HG03571 (cell line): ENCODE measurements around the gene SLC35G4.
"Not testable (repeated sequence)": the region's sequence is repeated elsewhere in the genome, so short reads cannot be mapped to it uniquely, and the experiment has no call there.

Source experiments
- ATAC-seq: cut with Tn5 transposase; IDR thresholded peaks from one replicate; pipeline ENCODE4 v1.9.1; 2021; ENCODE audit not compliant: unreplicated experiment

SLC35G4 gene

DNA sequence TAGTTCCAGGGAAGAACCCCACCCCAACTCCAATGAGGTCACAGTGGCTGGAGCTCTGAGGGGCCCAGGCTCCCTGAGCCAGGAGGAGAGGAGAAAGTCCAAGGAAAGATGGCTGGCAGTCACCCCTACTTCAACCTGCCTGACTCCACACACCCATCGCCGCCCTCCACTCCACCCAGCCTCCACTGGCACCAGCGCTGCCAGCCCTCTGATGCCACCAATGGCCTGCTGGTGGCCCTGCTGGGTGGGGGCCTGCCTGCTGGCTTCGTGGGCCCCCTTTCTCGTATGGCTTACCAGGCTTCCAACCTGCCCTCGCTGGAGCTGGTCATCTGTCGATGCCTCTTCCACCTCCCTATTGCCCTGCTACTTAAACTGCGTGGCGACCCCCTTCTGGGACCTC, at the start of gene SLC35G4:
TSS of gene SLC35G4 (plus strand) at position 109 of the 400 bp plus-strand sequence. CDS start at position 109, 0 bp downstream.
- not testable (repeated sequence) for ATAC-seq

DNA sequence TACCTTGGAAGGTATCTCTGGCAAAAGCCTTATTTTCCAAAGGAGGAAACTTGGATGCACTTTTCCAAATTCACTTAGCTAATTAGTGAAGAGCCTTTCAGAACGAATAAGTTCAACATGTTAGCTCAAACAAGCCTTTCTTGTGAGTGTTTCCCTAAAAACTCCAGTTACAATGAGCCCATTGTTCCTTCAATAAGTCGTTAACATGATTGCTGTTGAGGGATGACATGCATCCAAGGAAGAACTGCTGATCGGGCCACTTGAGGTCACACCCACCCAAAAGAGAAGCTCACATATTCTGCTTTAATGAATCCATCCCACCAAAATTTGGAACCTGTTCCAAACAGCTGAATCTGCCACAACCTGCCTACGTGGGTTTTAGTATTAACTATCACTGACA, 48.1 kb upstream of the SLC35G4 start:
- no peak for ATAC-seq

DNA sequence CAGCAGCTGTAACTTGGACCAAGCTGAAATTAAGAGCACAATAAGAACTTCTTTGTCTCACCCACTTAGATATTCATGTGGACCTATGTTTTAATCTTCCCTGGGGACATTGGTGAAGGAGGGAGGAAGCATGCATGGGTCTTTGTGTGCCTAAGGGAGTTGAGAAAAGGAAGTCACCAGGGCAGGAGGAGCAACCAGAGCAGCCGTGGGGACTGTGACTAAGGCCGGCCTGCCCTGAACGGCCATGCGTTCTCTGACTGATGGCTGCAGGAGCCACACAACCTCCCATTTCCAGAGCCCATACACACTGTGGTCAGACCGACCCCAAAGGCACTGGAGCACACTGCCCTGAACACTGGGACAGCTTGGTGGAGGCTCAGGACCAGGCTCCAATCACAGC, 43.7 kb upstream of the SLC35G4 start:
- no peak for ATAC-seq

DNA sequence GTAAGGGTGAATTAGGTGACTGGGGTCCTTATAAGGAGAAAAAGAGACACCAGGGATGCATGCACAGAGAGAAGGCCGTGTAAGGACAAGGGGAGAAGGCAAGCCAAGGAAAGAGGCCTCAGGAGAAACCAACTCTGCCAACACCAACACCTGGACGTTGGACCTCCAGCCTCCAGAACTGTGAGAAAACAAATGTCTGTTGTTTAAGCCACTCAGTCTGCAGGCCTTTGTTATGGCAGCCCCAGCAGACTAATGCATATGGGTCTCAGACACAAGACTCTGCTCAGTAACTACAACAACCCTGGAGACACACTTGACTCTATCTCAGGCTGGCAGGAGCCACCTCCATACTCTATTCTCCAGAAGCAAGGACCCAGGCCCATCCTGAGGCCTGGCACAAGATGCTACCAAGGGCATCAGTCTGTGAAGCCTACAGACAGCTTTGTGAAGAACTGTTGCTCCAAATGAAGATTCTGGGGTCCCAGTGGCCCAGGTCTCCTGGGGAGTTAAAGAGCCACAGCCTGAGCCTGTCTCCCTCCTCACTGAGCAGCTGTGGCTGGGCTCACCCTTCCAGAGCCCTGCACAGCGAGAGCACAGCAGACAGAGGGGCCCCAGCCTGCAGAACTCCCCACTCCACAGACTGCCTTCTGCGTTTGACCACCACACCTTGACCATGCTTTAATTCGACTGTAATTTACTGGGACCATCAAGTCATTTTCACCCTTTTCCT, 43.0 kb upstream of the SLC35G4 start:
- no peak for ATAC-seq

DNA sequence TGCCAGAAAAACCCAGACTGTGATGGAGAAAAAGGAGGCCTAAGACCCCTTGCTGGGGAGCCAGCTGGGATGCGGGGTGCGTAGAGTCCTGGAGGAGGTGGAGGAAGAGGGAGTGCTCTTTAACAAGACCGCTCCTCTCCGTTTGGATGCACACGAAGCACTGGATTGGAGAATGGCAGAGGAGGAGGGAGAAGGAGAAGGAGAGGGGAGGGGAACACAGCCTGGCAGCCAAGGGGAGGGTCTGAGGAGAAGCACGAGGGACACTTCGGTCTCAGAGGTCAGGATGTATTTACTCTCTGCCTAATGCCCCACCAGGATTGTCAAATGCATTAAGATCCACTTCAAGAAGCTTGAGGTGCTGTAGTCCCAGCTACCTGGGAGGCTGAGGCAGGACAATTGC, 42.0 kb upstream of the SLC35G4 start:
- no peak for ATAC-seq

DNA sequence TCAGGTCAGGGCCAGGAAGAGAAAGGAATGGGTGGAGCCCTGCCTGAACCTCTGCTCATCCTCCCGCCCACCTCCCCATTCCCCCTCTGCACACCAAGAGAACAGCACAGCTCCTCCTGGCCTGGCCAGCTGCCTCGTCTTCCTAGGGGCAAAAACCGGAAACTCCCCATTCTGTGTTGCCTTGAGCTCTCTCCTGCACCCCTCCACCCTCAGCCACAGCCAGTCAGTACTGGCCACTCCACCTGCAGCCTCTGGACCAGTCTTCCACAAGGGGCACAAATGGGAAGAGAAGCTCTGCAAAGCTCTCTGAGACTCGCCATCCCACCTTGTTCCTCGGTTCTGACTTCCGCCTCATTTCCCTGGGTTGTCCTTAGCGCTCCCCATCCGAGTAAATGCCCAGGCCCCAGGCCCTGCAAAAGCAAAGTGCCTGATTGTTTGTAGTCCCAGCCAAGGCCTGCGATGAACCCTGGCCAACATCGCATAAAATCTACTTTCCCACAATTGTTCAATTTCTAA, 39.3 kb upstream of the SLC35G4 start:
- ATAC-seq: no peak

DNA sequence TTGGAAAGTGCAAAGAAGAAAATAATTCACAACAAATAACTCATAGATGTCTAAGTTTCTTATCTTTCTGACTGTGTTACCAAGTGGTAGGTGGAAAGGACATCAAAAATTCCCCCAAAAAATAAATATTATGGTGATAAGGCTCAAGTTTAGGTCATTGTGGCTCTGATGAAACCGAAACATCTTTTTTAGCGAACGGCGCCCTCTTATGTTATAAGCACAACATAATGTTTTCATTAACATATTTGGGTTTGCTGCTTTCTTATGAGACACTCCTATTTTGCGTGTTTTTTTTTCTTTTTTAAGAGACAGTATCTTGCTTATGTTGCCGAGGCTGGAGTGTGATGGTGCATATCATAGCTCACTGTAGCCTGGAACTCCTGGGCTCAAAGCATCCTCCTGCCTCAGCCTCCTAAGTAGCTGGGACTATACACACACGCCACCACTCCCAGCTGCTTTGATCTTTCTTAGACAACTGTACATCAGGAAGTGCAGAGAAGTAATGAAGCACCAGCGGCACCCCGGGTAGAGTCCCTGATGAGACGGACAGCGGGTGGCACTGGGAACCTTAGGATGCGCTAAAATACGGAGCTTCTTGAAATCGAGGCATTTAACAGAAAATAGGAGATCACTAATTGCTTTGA, 38.5 kb upstream of the SLC35G4 start:
- no peak for ATAC-seq

DNA sequence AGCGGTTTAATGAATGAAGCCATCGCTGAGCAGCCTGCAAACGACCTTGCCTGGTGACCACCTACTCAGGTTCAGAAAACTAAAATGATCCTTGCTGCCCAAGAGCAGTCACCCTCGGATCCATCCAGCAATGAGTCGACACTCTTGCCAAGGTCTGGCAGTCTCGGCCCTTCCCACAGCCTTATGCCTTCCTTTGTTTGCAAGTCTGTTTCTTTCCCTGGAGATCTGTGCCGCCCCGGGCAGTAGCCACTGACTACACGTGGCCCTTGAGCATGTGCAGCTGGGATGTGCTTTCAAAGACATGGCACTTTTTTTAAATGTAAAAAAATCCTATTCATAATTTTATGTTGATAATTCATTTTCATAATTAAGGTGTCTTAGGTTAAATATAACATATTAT, 37.2 kb upstream of the SLC35G4 start:
- no peak for ATAC-seq

DNA sequence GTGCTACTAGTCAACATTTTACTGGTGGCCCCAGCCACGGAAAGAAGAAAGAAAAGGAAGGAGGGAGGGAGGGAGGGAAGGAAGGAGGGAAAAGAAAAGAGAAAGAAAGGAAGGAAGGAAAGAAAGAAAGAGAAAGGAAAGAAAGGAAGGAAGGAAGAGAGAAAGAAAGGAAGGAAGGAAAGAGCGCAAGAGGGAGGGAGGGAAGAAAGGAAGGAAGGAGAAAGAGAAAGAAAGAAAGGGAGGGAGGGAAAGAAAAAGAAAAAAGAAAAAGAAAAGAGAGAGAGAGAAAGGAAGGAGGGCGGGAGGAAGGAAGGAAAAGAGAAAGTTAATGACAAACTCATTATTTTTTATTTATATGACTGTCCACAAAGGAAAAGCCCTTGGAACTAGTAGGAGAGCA, 34.9 kb upstream of the SLC35G4 start:
- ATAC-seq: no peak

DNA sequence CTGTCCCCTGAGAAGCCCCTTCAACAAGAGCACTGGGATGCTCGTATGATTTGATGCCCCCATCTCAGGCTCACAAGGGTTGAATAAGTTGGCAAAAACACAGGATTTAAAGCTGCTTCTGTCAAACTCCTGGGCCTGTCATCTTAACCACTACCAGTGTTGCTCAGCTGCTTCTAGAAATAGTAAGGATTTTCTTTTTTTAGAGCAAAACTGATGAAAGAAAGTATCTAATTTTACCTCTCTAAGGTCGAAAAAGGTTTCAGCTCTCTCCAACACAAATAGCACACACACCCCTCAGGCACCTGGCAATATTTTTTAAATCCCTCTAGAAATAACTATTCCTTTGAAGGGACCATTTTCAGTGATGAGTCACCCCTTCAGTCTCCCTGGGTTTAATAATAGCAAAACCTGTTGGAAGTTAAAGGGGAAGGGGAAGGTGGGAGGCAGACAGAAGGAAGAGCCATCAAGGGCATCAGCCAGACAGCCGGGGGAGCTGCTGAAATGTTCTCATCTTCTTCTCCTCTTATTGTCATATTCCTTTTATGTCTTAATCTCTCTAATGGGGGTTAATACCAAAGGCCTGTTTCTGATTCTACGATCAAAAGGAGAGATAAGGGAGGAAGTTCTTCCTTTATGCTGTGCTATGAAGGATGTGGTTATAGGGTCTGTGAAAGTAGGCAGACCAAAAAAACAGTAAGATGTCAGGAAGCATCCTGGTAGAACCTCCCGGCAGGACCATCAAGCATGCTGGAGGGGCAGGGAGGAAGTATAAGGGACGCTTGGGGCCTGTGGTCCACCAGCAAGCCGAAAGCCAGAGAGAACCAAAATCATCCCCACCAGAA, 31.9 kb upstream of the SLC35G4 start:
- no peak for ATAC-seq

DNA sequence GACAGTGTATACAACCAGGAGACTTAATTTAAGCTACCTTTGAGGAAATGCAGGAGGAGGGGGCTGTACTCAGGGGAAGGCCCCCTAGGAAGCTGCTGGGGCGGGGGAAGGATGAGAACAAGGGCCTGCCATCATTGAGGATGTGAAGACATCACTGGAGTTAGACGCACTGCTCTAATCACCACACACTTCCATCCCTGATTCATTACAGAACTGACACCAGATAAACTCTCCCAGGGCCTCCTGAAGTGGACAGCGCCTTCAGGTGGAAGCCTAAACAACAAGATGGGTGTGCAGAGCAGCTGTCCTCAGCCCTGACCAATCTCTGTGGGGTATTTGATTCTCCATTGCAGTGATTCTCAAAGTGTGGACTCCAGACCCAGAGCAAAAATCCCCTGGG, 30.6 kb upstream of the SLC35G4 start:
- no peak for ATAC-seq

DNA sequence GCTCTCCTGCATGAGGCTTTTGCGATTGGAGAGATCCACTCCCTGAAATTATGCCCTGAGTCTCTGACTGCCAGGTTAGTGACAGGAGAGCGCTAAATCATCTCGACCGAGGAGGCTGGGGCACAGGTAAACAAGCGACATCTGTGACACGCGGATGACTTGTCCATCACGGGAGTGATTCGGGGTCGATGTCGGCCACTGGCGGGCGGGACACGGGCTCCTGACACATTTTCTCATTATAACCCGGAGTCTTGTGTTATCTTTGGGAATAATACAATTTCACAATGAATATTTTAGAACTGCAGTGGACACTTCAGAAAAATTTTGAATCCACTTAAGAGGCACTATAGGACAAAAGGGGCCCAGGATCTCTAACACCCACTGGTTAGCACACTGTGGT, 29.5 kb upstream of the SLC35G4 start:
- no peak for ATAC-seq

DNA sequence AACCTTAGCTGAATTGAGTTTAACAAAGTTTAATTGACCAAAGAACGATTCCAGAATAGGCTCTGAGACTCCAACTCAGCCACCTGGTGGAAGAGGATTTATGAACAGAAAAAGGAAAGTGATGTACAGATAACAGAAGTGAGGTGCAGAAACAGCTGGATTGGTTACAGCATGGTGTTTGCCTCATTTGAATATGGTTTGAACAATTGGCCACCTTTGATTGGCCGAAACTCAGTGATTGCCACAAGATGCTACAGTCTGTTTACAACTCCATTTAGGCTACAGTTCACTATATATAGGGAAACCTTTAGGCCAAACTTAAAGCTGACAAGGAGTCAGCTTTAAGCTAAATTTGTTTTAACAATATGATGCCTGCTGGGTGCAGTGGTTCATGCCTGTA, 28.1 kb upstream of the SLC35G4 start:
- no peak for ATAC-seq

DNA sequence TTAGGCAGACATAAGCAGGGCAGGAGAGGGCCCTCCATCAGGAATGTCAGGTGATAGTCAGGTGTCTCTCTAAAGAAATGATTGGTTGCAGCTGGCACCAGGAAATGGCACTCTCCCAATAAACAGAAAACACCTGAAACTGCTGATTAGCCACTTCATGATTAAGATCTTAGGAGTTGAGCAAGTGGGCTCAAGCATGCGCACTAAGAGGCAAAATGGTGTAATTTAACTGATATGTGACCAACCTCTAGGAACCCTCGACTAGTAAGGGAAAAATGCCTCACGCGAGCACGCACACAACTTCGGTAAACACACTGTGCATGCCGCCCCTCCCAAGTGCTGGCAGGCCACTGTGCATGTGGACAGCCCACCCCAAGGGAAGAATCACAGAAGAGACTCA, 23.8 kb upstream of the SLC35G4 start:
- no peak for ATAC-seq

DNA sequence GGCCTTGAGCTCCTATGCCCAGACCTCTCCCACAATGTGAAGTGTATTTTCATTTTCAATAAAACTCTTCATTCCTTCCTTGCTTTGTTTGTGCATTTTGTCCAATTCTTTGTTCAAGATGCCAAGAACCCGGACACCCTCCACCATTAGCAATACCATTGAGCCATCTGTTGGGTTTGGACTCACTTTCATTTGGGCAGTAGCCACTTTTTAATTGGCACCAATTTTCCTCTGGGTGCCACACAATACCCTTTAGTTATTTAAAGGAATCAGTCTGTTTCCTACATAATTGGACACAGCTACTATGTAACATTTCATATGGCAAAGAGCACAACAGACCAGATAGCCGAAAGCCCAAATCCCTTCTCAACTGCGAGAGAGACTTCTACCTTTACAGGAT, 22.5 kb upstream of the SLC35G4 start:
- no peak for ATAC-seq

DNA sequence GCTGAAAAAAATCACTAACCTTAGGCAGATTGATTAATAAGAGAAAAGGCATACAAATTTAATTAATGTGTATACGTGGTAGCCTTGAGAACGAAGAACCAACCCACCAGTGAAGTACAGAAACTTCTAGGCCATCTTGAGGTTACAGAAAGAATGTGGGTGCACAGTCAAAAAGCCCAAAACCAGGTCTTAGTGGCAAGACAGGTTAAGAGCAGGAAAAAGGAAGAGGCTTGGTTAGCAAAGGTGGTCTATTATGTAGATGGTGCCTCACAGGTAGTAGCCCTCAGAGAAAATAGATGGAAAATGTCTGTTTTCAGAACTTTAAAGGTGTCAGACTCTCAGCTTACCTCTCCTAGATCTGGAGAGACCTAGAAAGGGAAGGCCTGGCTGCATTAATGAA, 22.0 kb upstream of the SLC35G4 start:
- ATAC-seq: no peak

DNA sequence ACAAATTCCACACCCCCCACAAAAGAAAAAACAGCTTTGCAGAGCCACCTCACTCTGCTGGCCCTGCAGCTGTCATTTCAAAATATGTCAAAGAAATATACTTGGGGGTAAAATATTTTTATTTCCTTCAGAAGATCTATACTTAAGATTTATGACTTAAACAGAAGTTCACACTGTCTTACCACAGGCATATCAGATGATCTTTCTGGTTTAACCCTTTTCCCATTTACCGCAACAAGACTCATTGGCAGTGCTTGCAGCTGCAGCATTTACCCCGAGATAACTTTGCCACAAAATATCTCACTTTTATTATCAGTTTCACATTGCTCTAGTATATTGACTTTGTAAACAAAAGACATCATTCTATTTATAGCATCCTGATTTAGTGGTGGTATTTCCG, 21.6 kb upstream of the SLC35G4 start:
- ATAC-seq: no peak

DNA sequence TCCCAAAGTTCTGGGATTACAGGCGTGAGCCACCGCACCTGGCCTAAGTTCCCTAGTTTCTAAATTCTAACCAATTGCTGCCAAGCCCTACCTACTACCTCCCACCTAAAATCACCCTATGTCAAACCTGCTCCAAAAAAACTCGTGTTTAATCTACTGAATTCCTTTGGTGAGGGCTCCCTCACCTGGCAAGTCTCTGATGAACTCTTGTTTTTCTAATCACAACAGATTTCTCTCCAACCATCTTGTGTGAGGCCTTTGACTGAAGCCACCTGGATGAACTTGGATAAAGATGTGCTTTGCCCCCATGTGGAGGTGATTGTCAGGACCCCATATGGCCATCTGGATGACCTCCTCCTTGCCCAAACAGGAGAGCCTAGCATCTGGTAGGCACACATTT, 17.4 kb upstream of the SLC35G4 start:
- no peak for ATAC-seq

DNA sequence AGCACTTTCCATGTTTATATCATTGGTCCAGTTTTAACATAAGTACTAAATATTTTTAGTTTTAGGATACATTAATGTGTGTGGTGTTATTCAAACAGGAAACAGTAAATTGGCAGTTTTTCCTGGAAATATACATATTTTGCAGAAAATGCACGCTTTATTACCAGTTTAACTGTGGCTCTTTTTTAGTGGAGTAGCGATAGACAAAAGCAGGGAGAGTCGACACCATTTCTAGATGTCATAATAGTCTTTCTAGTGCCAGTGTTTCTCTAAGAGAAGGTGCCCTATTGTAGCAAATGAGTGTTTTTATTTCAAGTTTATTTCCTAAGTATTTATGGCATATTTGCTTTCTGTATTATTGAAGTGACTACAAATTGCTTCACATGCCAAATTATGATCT, 9.1 kb upstream of the SLC35G4 start:
- no peak for ATAC-seq

DNA sequence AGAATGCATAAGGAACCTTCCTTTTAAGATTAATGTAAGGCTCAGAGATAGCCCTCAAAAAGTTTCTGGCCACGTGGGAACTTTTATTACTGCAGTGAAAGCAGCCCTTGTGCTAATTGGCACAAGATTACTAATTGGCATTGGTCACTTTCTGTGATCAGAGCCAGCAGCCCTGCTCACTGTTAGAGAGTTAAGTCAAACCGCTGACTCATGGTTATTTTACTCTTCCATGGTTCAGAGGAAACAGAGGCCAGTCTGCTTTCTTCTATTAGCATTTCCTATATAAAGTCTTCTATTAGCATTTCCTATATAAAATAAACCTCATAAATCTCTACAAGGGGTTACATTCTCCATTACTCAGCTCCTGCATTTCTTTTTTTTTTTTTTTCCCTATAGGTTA, 1.5 kb upstream of the SLC35G4 start:
- no peak for ATAC-seq

DNA sequence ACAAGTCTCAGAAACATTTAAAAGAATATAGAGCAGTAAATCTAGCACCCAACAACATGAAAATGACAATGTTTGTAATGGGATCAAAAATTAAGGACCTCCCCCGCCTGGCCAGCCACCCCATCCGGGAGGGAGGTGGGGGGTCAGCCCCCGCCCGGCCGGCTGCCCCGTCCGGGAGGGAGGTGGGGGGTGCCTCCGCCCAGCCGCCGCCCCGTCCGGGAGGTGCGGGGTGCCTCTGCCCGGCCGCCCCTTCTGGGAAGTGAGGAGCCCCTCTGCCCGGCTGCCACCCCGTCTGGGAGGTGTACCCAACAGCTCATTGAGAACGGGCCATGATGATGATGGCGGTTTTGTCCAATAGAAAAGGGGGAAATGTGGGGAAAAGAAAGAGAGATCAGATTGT, 778 bp upstream of the SLC35G4 start:
- not testable (repeated sequence) for ATAC-seq

DNA sequence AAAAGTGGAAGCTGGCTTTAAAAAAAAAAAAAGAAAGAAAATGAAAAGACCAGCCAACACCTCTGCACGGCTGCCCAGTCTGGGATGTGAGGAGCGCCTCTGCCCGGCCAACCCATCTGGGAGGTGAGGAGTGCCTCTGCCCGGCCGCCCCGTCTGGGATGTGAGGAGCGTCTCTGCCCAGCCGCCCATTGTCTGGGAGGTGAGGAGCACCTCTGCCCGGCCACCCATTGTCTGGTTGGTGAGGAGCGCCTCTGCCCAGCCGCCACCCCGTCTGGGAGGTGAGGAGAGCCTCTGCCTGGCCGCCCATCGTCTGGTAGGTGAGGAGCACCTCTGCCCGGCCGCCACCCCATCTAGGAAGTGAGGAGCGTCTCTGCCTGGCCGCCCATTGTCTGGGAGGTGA, 3.7 kb downstream of the SLC35G4 start:
- ATAC-seq: not testable (repeated sequence)
